Islet precursor cell (in vitro differentiated cells): ENCODE measurements around the gene MED16.

Experiments used
- DNase-seq: peaks from one replicate; pipeline ENCODE4 v3.0.0-alpha.2; 2018

MED16 gene

GRCh38 chr19:892894-893689 is at the start of gene MED16, which contains the start of gene RNU6-9:
TSS of gene MED16 (minus strand) at chr19:893187. CDS start at chr19:891131, 2,056 bp downstream.
TSS of gene RNU6-9 (plus strand) at chr19:893484.
- peak; percentile 94 for DNase-seq

DNA sequence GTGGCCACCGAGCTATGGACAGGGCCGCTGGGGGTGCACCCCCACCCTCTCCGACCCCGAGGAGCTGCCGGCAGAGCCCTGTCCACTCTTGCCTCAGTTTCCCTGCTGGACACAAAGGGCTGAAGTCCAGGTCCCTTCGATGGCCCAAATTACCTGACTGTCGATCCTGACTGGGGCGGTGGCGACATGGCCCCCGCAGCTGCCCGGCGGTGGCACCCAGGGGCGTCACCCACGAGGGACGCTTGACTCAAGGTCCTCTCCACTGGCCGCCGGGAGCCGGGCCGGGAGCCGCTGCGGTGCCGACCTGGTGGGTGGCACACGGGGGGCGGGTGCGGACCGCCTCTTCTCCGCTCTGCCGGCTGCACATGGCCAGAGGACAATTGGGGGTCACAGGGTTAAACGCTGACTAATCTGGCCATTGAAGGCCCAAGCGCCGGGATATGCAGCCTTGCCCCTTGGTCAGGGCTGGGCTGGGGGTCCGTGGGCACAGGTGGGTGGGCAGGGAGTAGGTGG is 49.2 kb upstream of the MED16 start:
- no peak for DNase-seq

DNA sequence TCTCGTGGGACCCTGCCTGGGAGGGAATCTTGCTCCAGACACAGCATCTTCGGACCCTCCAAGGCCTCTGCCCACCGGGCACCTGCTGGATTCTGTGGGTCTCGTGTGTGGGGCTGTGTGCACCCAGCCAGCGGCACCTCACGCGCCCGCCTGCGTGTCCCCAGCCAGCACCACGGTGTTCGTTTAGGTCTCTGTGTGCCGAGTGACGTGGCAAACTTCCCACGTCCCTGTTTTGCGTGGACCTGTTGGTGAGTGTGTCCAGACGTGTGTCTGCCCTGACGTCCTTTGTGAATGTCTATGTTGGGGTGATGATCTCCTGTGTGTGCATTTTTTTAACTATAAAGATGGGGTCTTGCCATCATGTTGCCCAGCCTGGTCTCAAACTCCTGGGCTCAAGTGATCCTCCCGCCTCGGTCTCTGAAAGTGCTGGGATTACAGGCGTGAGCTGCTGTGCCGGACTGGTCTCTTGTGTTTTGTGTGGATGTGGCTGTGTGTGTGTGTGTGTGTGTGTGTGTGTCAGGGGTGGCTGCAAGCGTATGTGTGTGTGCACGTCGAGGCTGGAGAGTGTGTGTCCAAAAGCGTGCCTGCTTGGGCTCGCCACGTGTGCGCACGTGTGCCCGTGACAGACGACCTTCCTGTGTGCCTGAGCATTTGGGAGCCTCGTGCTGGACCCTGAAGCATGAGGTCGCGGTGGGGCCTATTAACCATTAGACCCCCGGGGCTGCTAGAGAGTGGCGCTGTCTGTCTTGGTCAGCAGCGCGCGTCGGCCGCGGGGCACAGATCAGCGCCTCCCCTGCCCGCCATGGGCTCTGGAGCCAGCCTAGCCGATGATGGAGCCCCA is 48.5 kb upstream of the MED16 start:
- no peak for DNase-seq

GRCh38 chr19:940591-941291 is 47.8 kb upstream of the MED16 start:
- no peak for DNase-seq

GRCh38 chr19:939922-940321 is 46.9 kb upstream of the MED16 start:
- DNase-seq: no peak

DNA sequence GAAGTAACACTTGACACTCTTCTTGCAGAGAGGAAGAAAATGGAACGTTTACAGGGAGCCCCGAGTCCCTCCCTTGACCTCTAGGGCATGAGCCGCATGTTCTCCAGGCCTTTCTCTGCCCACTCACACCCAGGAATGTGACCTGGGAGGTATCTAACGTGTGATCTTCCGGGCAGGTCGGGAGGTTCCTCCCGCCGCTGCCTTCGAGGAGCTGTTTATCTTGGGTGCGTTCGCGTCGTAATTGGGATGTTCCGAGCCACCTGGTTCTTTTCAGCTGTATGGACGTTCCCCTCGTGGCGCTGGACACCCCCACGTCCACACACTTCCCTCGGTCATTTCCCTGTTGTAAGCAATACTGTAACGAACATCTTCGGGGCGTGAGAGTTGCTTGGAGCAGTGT is 46.5 kb upstream of the MED16 start:
- DNase-seq: no peak

- DNase-seq: no peak
Measured at GRCh38 chr19:938233-938923, 45.4 kb upstream of the MED16 start.

DNA sequence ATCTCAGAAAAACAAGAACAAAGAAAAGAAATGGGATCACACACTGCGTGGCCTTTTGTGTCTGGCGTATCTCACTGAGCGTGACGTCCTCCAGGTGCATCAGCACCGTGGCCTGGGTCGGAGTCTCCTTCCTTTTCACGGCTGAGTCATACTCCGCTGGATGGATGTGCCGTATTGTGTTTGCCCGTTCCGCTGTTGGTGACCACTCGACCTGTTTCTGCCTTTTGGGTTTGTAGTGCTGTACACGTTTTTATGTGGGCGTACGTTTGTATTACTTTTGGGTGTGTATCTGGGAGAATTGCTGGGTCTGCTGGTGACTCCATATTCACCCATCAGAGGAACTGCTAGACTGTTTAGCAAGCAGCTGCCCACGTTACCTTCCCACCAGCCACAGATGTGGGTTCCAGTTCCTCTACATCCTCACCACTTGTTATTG is 44.3 kb upstream of the MED16 start:
- DNase-seq: no peak

DNA sequence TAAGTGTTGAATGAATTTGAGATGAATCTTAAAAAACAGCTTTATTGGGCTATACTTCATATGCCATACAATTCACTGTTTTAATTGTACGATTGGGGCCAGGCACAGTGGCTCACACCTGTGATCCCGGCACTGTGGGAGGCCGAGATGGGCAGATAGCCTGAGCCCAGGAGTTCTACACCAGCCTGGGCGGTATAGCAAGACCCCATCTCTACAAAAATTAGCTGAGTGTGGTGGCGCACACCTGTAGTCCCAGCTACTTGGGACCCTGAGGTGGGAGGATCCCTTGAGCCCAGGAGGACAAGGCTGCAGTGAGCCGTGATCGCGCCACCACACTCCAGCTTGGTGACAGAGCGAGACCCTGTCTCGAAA is 43.2 kb upstream of the MED16 start:
- no peak for DNase-seq

GRCh38 chr19:934865-935479 is 42.0 kb upstream of the MED16 start:
- DNase-seq: no peak

- DNase-seq: no peak
Measured at GRCh38 chr19:934197-934840, 41.3 kb upstream of the MED16 start.

GRCh38 chr19:933553-933882 is 40.5 kb upstream of the MED16 start:
- no peak for DNase-seq

DNA sequence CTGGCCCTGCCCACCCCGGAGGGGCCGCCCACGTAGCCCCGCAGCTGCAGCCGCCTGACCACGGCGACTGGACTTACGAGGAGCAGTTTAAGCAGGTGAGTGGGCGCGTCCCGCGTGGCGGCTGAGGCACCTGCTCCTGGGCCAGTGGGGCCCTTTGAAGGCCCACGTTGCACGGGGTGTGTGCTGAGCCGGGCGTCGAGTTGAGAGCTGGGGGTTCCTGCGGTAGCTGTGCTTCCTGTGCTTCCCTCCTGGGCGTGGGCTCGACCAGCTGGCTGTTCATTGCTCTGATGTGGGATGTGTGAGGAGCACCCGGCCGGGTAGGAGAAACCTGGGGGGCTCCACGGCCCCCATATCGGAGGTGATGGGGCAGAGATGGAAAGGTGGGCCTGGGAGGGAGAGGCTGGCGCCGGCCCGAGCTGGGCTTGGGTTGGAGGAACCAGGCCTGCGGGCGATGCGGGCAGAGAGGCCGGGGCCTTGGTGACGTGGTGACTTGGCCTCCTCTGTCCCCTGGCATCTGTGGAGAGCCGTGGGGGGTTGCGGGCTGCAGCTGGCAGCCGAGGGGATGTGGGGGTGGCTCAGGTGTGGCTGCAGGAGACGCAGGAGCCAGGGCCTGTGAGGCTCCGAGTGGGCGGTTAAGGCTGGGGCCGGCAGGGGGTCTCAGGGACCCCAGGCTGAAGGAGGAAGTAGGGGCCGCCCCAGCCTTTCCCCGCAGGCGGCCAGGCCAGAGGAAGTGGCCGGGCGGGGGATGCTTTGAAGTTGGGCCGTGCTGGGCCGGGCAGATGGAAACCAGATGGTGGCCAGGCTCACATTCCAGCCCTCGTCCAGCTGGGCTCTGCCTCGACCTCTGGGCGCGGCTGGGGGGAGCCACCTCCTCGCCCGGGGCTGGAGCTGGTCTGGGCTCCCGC is 39.9 kb upstream of the MED16 start:
- DNase-seq: peak; percentile 96

GRCh38 chr19:931860-932647 is 39.1 kb upstream of the MED16 start:
- DNase-seq: no peak

DNA sequence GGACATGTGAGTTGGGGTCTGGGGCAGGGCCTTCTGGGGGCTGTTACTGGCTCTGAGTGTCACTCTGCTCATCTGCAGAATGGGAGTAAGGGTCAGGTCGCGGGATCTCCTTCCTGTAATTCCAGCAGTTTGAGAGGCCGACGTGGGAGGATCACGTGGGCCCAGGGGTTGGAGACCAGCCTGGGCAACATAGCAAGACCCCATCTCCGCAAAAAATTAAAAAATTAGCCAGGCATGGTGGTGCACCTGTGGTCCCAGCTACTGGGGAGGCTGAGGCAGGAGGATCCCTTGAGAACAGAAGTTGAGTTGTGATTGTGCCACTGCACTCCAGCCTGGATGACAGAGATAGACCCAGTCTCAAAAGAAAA is 36.9 kb upstream of the MED16 start:
- no peak for DNase-seq

GRCh38 chr19:929203-929890 is 36.4 kb upstream of the MED16 start:
- no peak for DNase-seq

- peak; percentile 78 for DNase-seq
Measured at GRCh38 chr19:928471-929202, 35.6 kb upstream of the MED16 start.

DNA sequence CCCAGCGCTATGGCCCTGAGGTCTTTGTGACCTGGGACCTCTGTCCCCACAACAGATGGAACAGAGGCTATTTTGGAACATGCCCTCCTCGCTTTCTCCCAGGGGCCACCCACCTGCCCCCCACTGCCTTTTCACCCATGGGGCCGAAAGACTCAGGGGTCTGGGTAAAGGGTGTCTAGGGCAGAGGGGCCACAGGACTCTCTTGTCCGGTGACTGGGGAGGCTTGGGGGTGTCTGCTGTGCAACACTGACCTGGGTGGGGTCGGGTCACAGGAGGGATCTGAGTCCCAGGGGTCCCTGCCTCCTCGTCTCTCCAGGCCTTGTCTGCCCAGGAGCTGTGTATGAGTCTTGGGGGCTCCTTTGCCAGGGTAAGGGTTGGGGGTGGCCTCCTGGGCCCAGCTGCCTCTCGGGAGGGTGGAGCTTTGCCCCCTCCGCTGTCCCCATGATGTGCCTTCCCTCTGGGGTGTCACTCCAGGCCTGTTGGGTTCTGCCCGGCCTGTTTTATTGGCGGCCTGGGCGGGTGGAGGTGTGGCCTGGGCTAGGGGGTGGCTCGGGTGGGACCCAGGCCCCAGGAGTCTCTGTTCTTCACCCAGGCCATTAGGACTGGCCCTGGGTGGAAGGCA is 34.9 kb upstream of the MED16 start:
- peak; percentile 68 for DNase-seq
